Thyroid gland (tissue), 4 donors: ENCODE measurements around the gene CHST13. TPM values are rescaled to one million over a fixed set of nuclear protein-coding genes. Genes with fewer than 3 reads are reported as not detected.

Experiments
- DNase-seq, 2 donors: peaks; one replicate each; pipeline ENCODE4 v3.0.0-alpha.2; 2019
- H3K27ac ChIP-seq, 3 donors: fragments of 200-600 bp; sonication (generic); 1 replicate in 2 of 3; 2 replicates in 1 of 3; pipeline ENCODE4 v1.5.1; 2016 to 2019; ENCODE audit warnings: mild to moderate bottlenecking in 1 of 3, moderate library complexity in 1 of 3
- H3K27me3 ChIP-seq: fragments of 200-600 bp; sonication (generic); one replicate; pipeline ENCODE4 v1.5.1; 2019
- H3K36me3 ChIP-seq, 2 donors: fragments of 200-600 bp; sonication (generic); one replicate each; pipeline ENCODE4 v1.5.1; 2016 to 2019
- H3K4me1 ChIP-seq, 2 donors: fragments of 200-600 bp; sonication (generic); one replicate each; pipeline ENCODE4 v1.5.1; 2017 to 2019
- H3K4me3 ChIP-seq, 3 donors: fragments of 200-600 bp; sonication (generic); replicated peaks in 1 of 3; 1 replicate in 2 of 3; 2 replicates in 1 of 3; pipeline ENCODE4 v1.5.1; 2016; ENCODE audit warnings: mild to moderate bottlenecking in 1 of 3
- H3K9me3 ChIP-seq: fragments of 200-600 bp; sonication (generic); one replicate; pipeline ENCODE4 v1.5.1; 2017
- CTCF ChIP-seq, 6 experiments: fragments of 200-600 bp in 3 of 6; fragments of 450-650 bp in 3 of 6; sonication (generic) in 3 of 6; IDR thresholded peaks; one replicate each; pipeline ENCODE4 v1.5.1; 2016 to 2019; ENCODE audit warnings: antibody characterized with exemption in 6 of 6, mild to moderate bottlenecking in 2 of 6, inconsistent platforms in 1 of 6, moderate library complexity in 1 of 6
- POLR2A ChIP-seq, 2 donors: fragments of 450-650 bp; IDR thresholded peaks; one replicate each; pipeline ENCODE4 v1.6.1; 2017; ENCODE audit warnings: antibody characterized with exemption in 2 of 2, mild to moderate bottlenecking in 2 of 2, moderate library complexity in 1 of 2
- whole genome bisulfite sequencing, 2 donors: methylation state at CpG; one replicate each; pipeline ENCODE4 v1.1.5; 2017; 5-methylcytosine and 5-hydroxymethylcytosine counted together
- intact Hi-C: fragments of 100-400 bp; cut with DNase I; formaldehyde crosslinking; loops from one replicate; pipeline ENCODE4 v1.15.1; 2023
- total RNA-seq, 4 donors: library from RNA; depleted of rRNA; stranded (reverse); fragments of >200 nt; gene quantifications; one replicate each; pipeline ENCODE4 v1.2.3, GENCODE V29; 2016

CHST13 gene
- total RNA-seq, 4 donors from 2014 or later = 0.13 to 0.56 TPM; not detected in 2

- 88 to 90% methylated on average over 4 to 5 of the region's 7 CpGs for WGBS, 2 donors
- no peaks in the 10 kb centered on the region for H3K9me3 ChIP-seq
- no peaks in the 10 kb centered on the region for H3K36me3 ChIP-seq
- H3K4me3 ChIP-seq = no peak overlapping the region
- no peak for DNase-seq
- H3K4me1 ChIP-seq = peaks cover 0 to 8% of the 10 kb centered on the region in 2 donors
- no peaks in the 10 kb centered on the region for H3K27me3 ChIP-seq
- intact Hi-C loops = loop anchor here (5.0 kb wide), 1 partner anchor 930 kb away; no protein-coding TSS in a partner anchor
- no peak overlapping the region for H3K27ac ChIP-seq
- TF ChIP-seq CTCF (IDR thresholded peaks at IDR 0.05) = no peak
- no peak for TF ChIP-seq POLR2A (IDR thresholded peaks at IDR 0.05)
Measured at GRCh38 chr3:126527006-126527405, 3.1 kb downstream of the CHST13 start.

- WGBS, 2 donors = 70 to 90% methylated on average over 3 to 6 of the region's 6 CpGs
- Histone ChIP-seq H3K9me3 (no peaks in the 10 kb centered on the region), H3K36me3 (no peaks in the 10 kb centered on the region), H3K4me3 (no peak overlapping the region), H3K27me3 (no peaks in the 10 kb centered on the region), H3K4me1 (peaks cover 0 to 8% of the 10 kb centered on the region in 2 donors), H3K27ac (no peak overlapping the region)
- no peak for DNase-seq
- intact Hi-C loops = loop anchor here (5.0 kb wide), 1 partner anchor 930 kb away; no protein-coding TSS in a partner anchor
- TF ChIP-seq POLR2A (IDR thresholded peaks at IDR 0.05) = no peak
- TF ChIP-seq CTCF (IDR thresholded peaks at IDR 0.05) = no peak
Measured at GRCh38 chr3:126527455-126528211, 3.7 kb downstream of the CHST13 start.

DNA sequence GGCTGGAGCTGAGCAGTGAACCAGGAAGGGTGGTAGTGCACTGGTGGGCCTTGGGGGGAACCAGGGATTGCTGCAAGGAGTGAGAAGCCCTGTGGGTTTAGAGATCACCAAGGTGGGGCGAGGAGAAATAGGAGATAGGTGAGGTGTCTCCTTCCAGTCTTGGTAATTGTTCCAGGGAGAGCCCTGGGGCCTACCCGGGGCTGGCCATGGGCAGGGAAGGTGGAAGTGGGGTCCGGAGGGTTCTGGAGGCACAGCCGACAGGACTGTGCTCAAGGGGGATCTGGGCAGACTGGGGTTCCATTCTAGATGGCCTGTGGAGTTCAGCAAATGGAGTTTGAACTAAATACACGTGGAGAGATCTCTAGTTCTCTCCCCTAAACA, 4.5 kb downstream of the CHST13 start:
- no peak for TF ChIP-seq POLR2A (IDR thresholded peaks at IDR 0.05)
- TF ChIP-seq CTCF (IDR thresholded peaks at IDR 0.05) = no peak
- no peak for DNase-seq
- no peak overlapping the region for H3K4me3 ChIP-seq
- H3K27ac ChIP-seq = no peak overlapping the region
- intact Hi-C loops = loop anchor here (5.0 kb wide), 1 partner anchor 929 kb away; no protein-coding TSS in a partner anchor
- H3K9me3 ChIP-seq = no peaks in the 10 kb centered on the region
- H3K4me1 ChIP-seq = peaks cover 0 to 8% of the 10 kb centered on the region in 2 donors
- 74 to 83% methylated on average over 5 of the region's 5 CpGs for whole genome bisulfite sequencing, 2 donors
- no peaks in the 10 kb centered on the region for H3K27me3 ChIP-seq
- no peaks in the 10 kb centered on the region for H3K36me3 ChIP-seq

GRCh38 chr3:126528800-126529541, 5.0 kb downstream of the CHST13 start:
- H3K27me3 ChIP-seq = no peaks in the 10 kb centered on the region
- H3K27ac ChIP-seq = no peak overlapping the region
- H3K36me3 ChIP-seq = no peaks in the 10 kb centered on the region
- DNase-seq = no peak
- no peaks in the 10 kb centered on the region for H3K9me3 ChIP-seq
- H3K4me1 ChIP-seq = peaks cover 0 to 5% of the 10 kb centered on the region in 2 donors
- WGBS, 2 donors = 86 to 88% methylated on average over 10 to 12 of the region's 14 CpGs
- intact Hi-C loops = loop anchor here (5.0 kb wide), 1 partner anchor 928 kb away; no protein-coding TSS in a partner anchor
- TF ChIP-seq CTCF (IDR thresholded peaks at IDR 0.05) (no peak), POLR2A (IDR thresholded peaks at IDR 0.05) (no peak)
- no peak overlapping the region for H3K4me3 ChIP-seq
